ENCODE results near the gene APP.

APP gene

GRCh38 chr21:25997788-25998611, 172.6 kb downstream of the APP start:
- H3K4me3 ChIP-seq (ENCODE audit: low read depth, low read length, poor library complexity, severe bottlenecking) = no peak overlapping the region
- H3K4me1 ChIP-seq (ENCODE audit: insufficient read depth, low read length, severe bottlenecking) = no peaks in the 10 kb centered on the region
- no peak overlapping the region for H2AFZ ChIP-seq (ENCODE audit: low read length)
- H3K9me3 ChIP-seq (ENCODE audit: low read length) = no peaks in the 10 kb centered on the region
- no peaks in the 10 kb centered on the region for H3K79me2 ChIP-seq (ENCODE audit: insufficient read depth, low read length)
- no peaks in the 10 kb centered on the region for H3K9me2 ChIP-seq (ENCODE audit: low read depth, low read length)
- no peaks in the 10 kb centered on the region for H3K27me3 ChIP-seq (ENCODE audit: insufficient read depth, low read length)
- no peaks in the 10 kb centered on the region for H4K20me1 ChIP-seq (ENCODE audit: insufficient read depth, low read length)
- H3K9ac ChIP-seq (ENCODE audit: low read length) = no peak overlapping the region
- H3F3A ChIP-seq (ENCODE audit: insufficient read depth, low read length) = no peaks in the 10 kb centered on the region
- no peaks in the 10 kb centered on the region for H3K36me3 ChIP-seq (ENCODE audit: insufficient read depth, low read length)
- no peak overlapping the region for H3K27ac ChIP-seq (ENCODE audit: low read depth, low read length, poor library complexity, severe bottlenecking)
- TF ChIP-seq EZH2 (IDR thresholded peaks at IDR 0.05; ENCODE audit: borderline replicate concordance, low read length) (no peak), CTCF (IDR thresholded peaks at IDR 0.05; ENCODE audit: low read length) (no peak)
- no peak overlapping the region for H3K4me2 ChIP-seq (ENCODE audit: low read length)

GRCh38 chr21:25995278-25995677, 175.3 kb downstream of the APP start:
- TF ChIP-seq EZH2 (IDR thresholded peaks at IDR 0.05; ENCODE audit: borderline replicate concordance, low read length) = no peak
- TF ChIP-seq CTCF (IDR thresholded peaks at IDR 0.05; ENCODE audit: low read length) = no peak
- Histone ChIP-seq H3F3A (ENCODE audit: insufficient read depth, low read length) (no peaks in the 10 kb centered on the region), H4K20me1 (ENCODE audit: insufficient read depth, low read length) (no peaks in the 10 kb centered on the region), H3K9ac (ENCODE audit: low read length) (no peak overlapping the region), H3K4me2 (ENCODE audit: low read length) (no peak overlapping the region), H2AFZ (ENCODE audit: low read length) (no peak overlapping the region), H3K79me2 (ENCODE audit: insufficient read depth, low read length) (no peaks in the 10 kb centered on the region), H3K9me3 (ENCODE audit: low read length) (no peaks in the 10 kb centered on the region), H3K4me3 (ENCODE audit: low read depth, low read length, poor library complexity, severe bottlenecking) (no peak overlapping the region), H3K27me3 (ENCODE audit: insufficient read depth, low read length) (no peaks in the 10 kb centered on the region), H3K27ac (ENCODE audit: low read depth, low read length, poor library complexity, severe bottlenecking) (no peak overlapping the region), H3K4me1 (ENCODE audit: insufficient read depth, low read length, severe bottlenecking) (no peaks in the 10 kb centered on the region), H3K36me3 (ENCODE audit: insufficient read depth, low read length) (no peaks in the 10 kb centered on the region), H3K9me2 (ENCODE audit: low read depth, low read length) (no peaks in the 10 kb centered on the region)

GRCh38 chr21:25994758-25995163, 175.8 kb downstream of the APP start:
- Histone ChIP-seq H3K9ac (ENCODE audit: low read length) (no peak overlapping the region), H4K20me1 (ENCODE audit: insufficient read depth, low read length) (no peaks in the 10 kb centered on the region), H3K9me3 (ENCODE audit: low read length) (no peaks in the 10 kb centered on the region), H3K27ac (ENCODE audit: low read depth, low read length, poor library complexity, severe bottlenecking) (no peak overlapping the region), H3K4me1 (ENCODE audit: insufficient read depth, low read length, severe bottlenecking) (no peaks in the 10 kb centered on the region), H3K9me2 (ENCODE audit: low read depth, low read length) (no peaks in the 10 kb centered on the region), H2AFZ (ENCODE audit: low read length) (no peak overlapping the region), H3F3A (ENCODE audit: insufficient read depth, low read length) (no peaks in the 10 kb centered on the region), H3K79me2 (ENCODE audit: insufficient read depth, low read length) (no peaks in the 10 kb centered on the region), H3K27me3 (ENCODE audit: insufficient read depth, low read length) (no peaks in the 10 kb centered on the region), H3K36me3 (ENCODE audit: insufficient read depth, low read length) (no peaks in the 10 kb centered on the region), H3K4me2 (ENCODE audit: low read length) (no peak overlapping the region), H3K4me3 (ENCODE audit: low read depth, low read length, poor library complexity, severe bottlenecking) (no peak overlapping the region)
- no peak for TF ChIP-seq CTCF (IDR thresholded peaks at IDR 0.05; ENCODE audit: low read length)
- no peak for TF ChIP-seq EZH2 (IDR thresholded peaks at IDR 0.05; ENCODE audit: borderline replicate concordance, low read length)
